Endothelial cell of umbilical vein (primary cell): ENCODE measurements around the gene ATG4D. TPM values are rescaled to one million over a fixed set of nuclear protein-coding genes. Genes with fewer than 3 reads are reported as not detected.

Source experiments
- BruUV-seq: library from RNA; stranded (reverse); fragments of 400-500 nt; replicated peaks from 2 replicates; lab custom pipeline; 2021; lab: Mats Ljungman, UMichigan
- CTCF ChIA-PET: fragments of 300-600, 350-600 bp; sonication (Branson Sonifier 250); formaldehyde crosslinking; loops from one replicate; lab custom pipeline; 2021; ENCODE audit warnings: antibody characterized with exemption, inconsistent platforms; lab: Charles Lee
- POLR2A ChIA-PET: fragments of 300-600, 350-600 bp; sonication (Branson Sonifier 250); formaldehyde crosslinking; loops from one replicate; lab custom pipeline; 2021; ENCODE audit warnings: antibody characterized with exemption, inconsistent platforms; lab: Charles Lee
- DNase-seq: peaks from one replicate; pipeline ENCODE4 v3.0.0-alpha.2; 2011; ENCODE audit warnings: low read depth, low spot score
- FAIRE-seq: peaks from 2 replicates; lab custom pipeline; 2011; peaks lifted over from hg19 to GRCh38; lab: Jason Lieb, UNC
- H2AFZ ChIP-seq: 2 replicates; pipeline ENCODE4 v1.6.0; 2012; ENCODE audit warnings: low read depth, low read length, control low read depth, inconsistent platforms
- H3K27ac ChIP-seq: 2 replicates; pipeline ENCODE4 v1.5.1; 2011; ENCODE audit warnings: low read depth, mild to moderate bottlenecking, control low read depth, low read length, moderate library complexity; ENCODE audit not compliant: insufficient read depth
- H3K27me3 ChIP-seq, 2 experiments: 2 replicates each; pipeline versions ENCODE4 v1.6.0 to v1.6.1; 2011; ENCODE audit warnings: low read length in 2 of 2, mixed read lengths in 1 of 2; ENCODE audit not compliant: control insufficient read depth in 2 of 2, insufficient read depth in 2 of 2
- H3K36me3 ChIP-seq, 2 experiments: 2 replicates in 1 of 2; 3 replicates in 1 of 2; pipeline ENCODE4 v1.5.1; 2011; ENCODE audit warnings: low read length in 2 of 2, mild to moderate bottlenecking in 1 of 2, moderate library complexity in 1 of 2; ENCODE audit not compliant: control insufficient read depth in 2 of 2, insufficient read depth in 2 of 2; ENCODE audit errors: extremely low read depth in 1 of 2
- H3K4me1 ChIP-seq: 3 replicates; pipeline ENCODE4 v1.5.1; 2011; ENCODE audit warnings: mild to moderate bottlenecking, low read length; ENCODE audit not compliant: control insufficient read depth, insufficient read depth; ENCODE audit errors: extremely low read depth
- H3K4me2 ChIP-seq: 2 replicates; pipeline ENCODE4 v1.6.1; 2011; ENCODE audit warnings: low read length, control low read depth, mixed read lengths; ENCODE audit not compliant: insufficient read depth
- H3K4me3 ChIP-seq, 3 experiments: fragments of 200-600 bp in 1 of 3; sonication (generic), shearing (Covaris generic) in 1 of 3; replicated peaks in 1 of 3; 2 replicates each; pipeline ENCODE4 v1.5.1; 2011 to 2016; ENCODE audit warnings: control low read depth in 3 of 3, low read length in 3 of 3, mild to moderate bottlenecking in 2 of 3, inconsistent platforms in 1 of 3, low read depth in 1 of 3, moderate library complexity in 1 of 3; ENCODE audit not compliant: insufficient read depth in 1 of 3
- H3K79me2 ChIP-seq: 2 replicates; pipeline ENCODE4 v1.6.0; 2012; ENCODE audit warnings: low read length, inconsistent platforms; ENCODE audit not compliant: control insufficient read depth, insufficient read depth
- H3K9ac ChIP-seq: replicated peaks from 2 replicates; pipeline ENCODE3; 2011; ENCODE audit warnings: low read length, control low read depth; ENCODE audit not compliant: insufficient read depth; ENCODE audit errors: extremely low read depth
- H3K9me1 ChIP-seq: replicated peaks from 3 replicates; pipeline ENCODE4 v1.6.0; 2011; ENCODE audit warnings: mild to moderate bottlenecking, low read length; ENCODE audit not compliant: control insufficient read depth, insufficient read depth; ENCODE audit errors: extremely low read depth
- H3K9me3 ChIP-seq: replicated peaks from 2 replicates; pipeline ENCODE4 v1.5.1; 2012; ENCODE audit warnings: low read length, inconsistent platforms; ENCODE audit not compliant: control insufficient read depth, insufficient read depth
- H4K20me1 ChIP-seq: replicated peaks from 2 replicates; pipeline ENCODE3; 2011; ENCODE audit warnings: mild to moderate bottlenecking, low read length; ENCODE audit not compliant: control insufficient read depth, insufficient read depth; ENCODE audit errors: extremely low read depth
- CTCF ChIP-seq, 2 donors: IDR thresholded peaks; 1 replicate in 1 of 2; 2 replicates in 1 of 2; pipeline ENCODE4 v1.5.1; 2011; ENCODE audit warnings: low read length in 2 of 2, mild to moderate bottlenecking in 2 of 2, moderate library complexity in 2 of 2, control low read depth in 1 of 2, inconsistent platforms in 1 of 2, low read depth in 1 of 2; ENCODE audit not compliant: insufficient read depth in 1 of 2; ENCODE audit errors: extremely low read depth in 1 of 2
- EZH2 ChIP-seq: IDR thresholded peaks from 2 replicates; pipeline ENCODE4 v1.6.1; 2012; ENCODE audit warnings: borderline replicate concordance, low read depth, mild to moderate bottlenecking, moderate library complexity, low read length, inconsistent platforms; ENCODE audit not compliant: severe bottlenecking
- FOS ChIP-seq: IDR thresholded peaks from 2 replicates; pipeline ENCODE4 v1.6.1; 2011; ENCODE audit warnings: mild to moderate bottlenecking, low read length, moderate library complexity, borderline replicate concordance; ENCODE audit not compliant: insufficient read depth
- GATA2 ChIP-seq: IDR thresholded peaks from 2 replicates; pipeline ENCODE4 v1.7.0; 2011; ENCODE audit warnings: low read depth, mild to moderate bottlenecking, moderate library complexity, mixed read lengths, low read length; ENCODE audit not compliant: insufficient read length, insufficient read depth
- JUN ChIP-seq: IDR thresholded peaks from 2 replicates; pipeline ENCODE4 v1.6.1; 2011; ENCODE audit warnings: borderline replicate concordance, low read depth; ENCODE audit not compliant: insufficient read length, insufficient read depth
- MAX ChIP-seq: IDR thresholded peaks from 2 replicates; pipeline ENCODE4 v1.6.1; 2011; ENCODE audit not compliant: insufficient read depth, insufficient read length
- MYC ChIP-seq: IDR thresholded peaks from one replicate; pipeline ENCODE4 v1.6.1; 2011; ENCODE audit warnings: mild to moderate bottlenecking, low read depth, low read length
- POLR2A ChIP-seq: IDR thresholded peaks from 2 replicates; pipeline ENCODE4 v1.6.1; 2012; ENCODE audit warnings: low read depth, mild to moderate bottlenecking, control low read depth, low read length
- POLR2AphosphoS5 ChIP-seq: IDR thresholded peaks from 2 replicates; pipeline ENCODE4 v1.6.1; 2012; ENCODE audit warnings: low read depth, mild to moderate bottlenecking, control low read depth, low read length, moderate library complexity; ENCODE audit not compliant: insufficient read depth
- dilution Hi-C: fragments of 300-500 bp; cut with MboI; formaldehyde crosslinking; loops from one replicate; pipeline ENCODE4 v1.15.0; 2019; ENCODE audit warnings: low sequenced_read_pairs; ENCODE audit not compliant: extremely low pct_ligation_motif_present
- intact Hi-C: fragments of 100-400 bp; cut with micrococcal nuclease; formaldehyde crosslinking; loops from one replicate; pipeline ENCODE4 v1.10.0; 2022
- polyA plus RNA-seq, 4 experiments: library from polyadenylated mRNA; depleted of rRNA in 3 of 4; stranded (reverse) in 3 of 4; unstranded in 1 of 4; fragments of >200 nt; gene quantifications; 2 replicates each; pipeline versions ENCODE4 v1.2.1 to v1.2.3, GENCODE V29; 2011 to 2012; ENCODE audit warnings: missing spikeins in 1 of 4
- total RNA-seq: library from RNA; stranded (reverse); gene quantifications from 2 replicates; pipeline ENCODE4 v1.2.3, GENCODE V29; 2021

ATG4D gene
- total and polyA plus RNA-seq, 2 donors (not counting 3 experiments of a cell fraction or from before 2014, with no cell fraction given), result 19.8 to 24.9 TPM

DNA sequence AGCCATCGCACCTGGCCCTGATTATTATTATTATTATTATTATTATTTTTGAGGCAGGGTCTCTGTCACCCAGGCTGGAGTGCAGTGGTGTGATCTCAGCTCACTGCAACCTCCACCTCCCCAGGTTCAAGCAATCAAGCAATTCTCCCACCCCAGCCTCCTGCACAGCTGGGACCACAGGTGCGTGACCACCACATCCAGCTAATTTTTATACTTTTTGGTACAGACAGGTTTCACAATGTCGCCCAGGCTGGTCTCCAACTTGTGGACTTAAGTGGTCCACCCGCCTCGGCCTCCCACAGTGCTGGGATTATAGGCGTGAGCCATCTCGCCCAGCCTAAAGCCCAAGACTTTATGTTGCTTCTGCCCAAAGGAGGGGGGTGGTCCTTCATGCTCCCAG is 49.4 kb downstream of the ATG4D start:
- BruUV-seq, result no TSS peak
- CTCF ChIA-PET, result interaction anchor here (2.1 kb wide), 1 partner anchor 51 kb away, joined by 12 read pairs; no protein-coding TSS in a partner anchor
- dilution Hi-C loops, result no loop called here

More for the DNA sequence above, 49.4 kb downstream of the ATG4D start:
- Histone ChIP-seq H3K27me3 (no peaks in the 10 kb centered on the region), H3K4me3 (no peak overlapping the region), H3K9ac (no peak overlapping the region), H3K4me1 (peaks cover 13% of the 10 kb centered on the region), H3K79me2 (no peaks in the 10 kb centered on the region), H3K27ac (no peak overlapping the region), H3K4me2 (no peak overlapping the region), H3K36me3 (no peaks in the 10 kb centered on the region), H4K20me1 (no peaks in the 10 kb centered on the region), H3K9me3 (no peaks in the 10 kb centered on the region), H2AFZ (no peak overlapping the region), H3K9me1 (no peaks in the 10 kb centered on the region)
- intact Hi-C loops, result no loop called here
- POLR2A ChIA-PET, result no interaction called here
- no peak for TF ChIP-seq FOS
- TF ChIP-seq CTCF (IDR thresholded peaks at IDR 0.05; ENCODE audit: extremely low read depth in 1 of 2, insufficient read depth in 1 of 2, low read depth in 1 of 2, low read length in 2 of 2), result no peak
- no peak for TF ChIP-seq MAX
- no peak for TF ChIP-seq MYC
- TF ChIP-seq JUN, result no peak
- no peak for TF ChIP-seq EZH2
- no peak for TF ChIP-seq GATA2
- TF ChIP-seq POLR2AphosphoS5, result no peak
- no peak for TF ChIP-seq POLR2A
- DNase-seq (no peak), FAIRE-seq (no peak)
